Testis (tissue), 2 donors: Measurements from ENCODE around the gene SEC22A.

Source experiments
- POLR2A ChIP-seq: fragments of 450-650 bp; IDR thresholded peaks from one replicate; pipeline ENCODE4 v1.6.1; 2017; ENCODE audit warnings: antibody characterized with exemption, mild to moderate bottlenecking, moderate library complexity
- TF ChIP-seq, protein P1 (sequence below), 3 experiments: fragments of 450-650 bp in 2 of 3; fragments of 200-600 bp in 1 of 3; sonication (generic) in 1 of 3; IDR thresholded peaks; one replicate each; pipeline ENCODE4 v1.5.1; 2016 to 2019; ENCODE audit warnings: antibody characterized with exemption in 3 of 3, mild to moderate bottlenecking in 2 of 3, moderate library complexity in 1 of 3

DNA sequence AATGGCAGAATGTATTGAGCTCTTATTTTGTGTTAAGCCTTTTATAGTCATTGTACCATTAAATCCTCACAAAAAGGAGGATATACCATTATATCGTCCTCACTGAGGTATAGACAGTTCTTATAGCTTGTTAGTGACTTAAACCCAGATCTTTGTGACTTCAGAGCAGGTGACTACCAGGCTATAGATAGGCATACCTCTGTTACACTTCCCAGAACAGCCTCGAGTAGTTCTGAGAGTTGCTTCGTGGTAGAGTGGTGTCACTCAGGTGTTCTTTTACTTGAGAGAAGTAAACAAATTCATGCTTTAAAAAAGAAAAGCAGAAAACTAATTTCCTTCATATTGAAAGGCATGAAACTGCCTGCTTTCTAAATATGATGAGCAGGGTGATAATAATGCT lies 59.9 kb downstream of the SEC22A start:
- no peak for TF ChIP-seq POLR2A
- TF ChIP-seq, protein P1, sequence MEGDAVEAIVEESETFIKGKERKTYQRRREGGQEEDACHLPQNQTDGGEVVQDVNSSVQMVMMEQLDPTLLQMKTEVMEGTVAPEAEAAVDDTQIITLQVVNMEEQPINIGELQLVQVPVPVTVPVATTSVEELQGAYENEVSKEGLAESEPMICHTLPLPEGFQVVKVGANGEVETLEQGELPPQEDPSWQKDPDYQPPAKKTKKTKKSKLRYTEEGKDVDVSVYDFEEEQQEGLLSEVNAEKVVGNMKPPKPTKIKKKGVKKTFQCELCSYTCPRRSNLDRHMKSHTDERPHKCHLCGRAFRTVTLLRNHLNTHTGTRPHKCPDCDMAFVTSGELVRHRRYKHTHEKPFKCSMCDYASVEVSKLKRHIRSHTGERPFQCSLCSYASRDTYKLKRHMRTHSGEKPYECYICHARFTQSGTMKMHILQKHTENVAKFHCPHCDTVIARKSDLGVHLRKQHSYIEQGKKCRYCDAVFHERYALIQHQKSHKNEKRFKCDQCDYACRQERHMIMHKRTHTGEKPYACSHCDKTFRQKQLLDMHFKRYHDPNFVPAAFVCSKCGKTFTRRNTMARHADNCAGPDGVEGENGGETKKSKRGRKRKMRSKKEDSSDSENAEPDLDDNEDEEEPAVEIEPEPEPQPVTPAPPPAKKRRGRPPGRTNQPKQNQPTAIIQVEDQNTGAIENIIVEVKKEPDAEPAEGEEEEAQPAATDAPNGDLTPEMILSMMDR (IDR thresholded peaks at IDR 0.05), result no peak
